ENCODE measurements around the gene WWC2.

The WWC2 gene

DNA sequence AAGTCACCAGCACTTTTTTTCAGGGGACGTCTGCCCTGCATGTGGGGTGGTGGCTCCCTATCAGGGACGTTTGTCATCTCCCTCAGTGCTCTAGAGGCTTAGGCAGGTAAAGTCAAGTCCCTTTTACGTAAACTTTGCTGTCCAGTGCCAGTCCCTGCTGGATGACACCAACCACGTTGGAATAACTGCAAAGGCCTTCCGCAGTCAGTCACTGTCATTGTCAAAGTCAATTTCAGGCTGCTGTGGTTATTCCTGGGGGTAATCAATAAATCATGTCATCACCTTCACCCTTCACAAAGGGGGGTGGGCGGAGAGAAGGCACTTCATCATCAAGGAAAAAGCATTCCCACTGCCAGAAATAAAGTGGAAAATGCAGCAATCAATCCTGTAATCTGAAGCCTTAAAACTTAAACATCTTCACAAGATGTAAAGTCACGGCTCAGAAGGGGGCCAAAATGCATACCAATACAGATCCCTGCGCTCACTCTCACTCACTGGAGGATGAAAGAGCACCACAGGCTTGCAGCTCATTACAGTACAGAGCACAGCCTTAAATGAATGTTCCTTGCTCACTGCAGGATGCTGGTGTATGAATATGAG, 164.8 kb downstream of the WWC2 start:
- no peak for TF ChIP-seq CTCF (IDR thresholded peaks at IDR 0.05; ENCODE audit: insufficient read depth, low read length)
- TF ChIP-seq, protein P1, sequence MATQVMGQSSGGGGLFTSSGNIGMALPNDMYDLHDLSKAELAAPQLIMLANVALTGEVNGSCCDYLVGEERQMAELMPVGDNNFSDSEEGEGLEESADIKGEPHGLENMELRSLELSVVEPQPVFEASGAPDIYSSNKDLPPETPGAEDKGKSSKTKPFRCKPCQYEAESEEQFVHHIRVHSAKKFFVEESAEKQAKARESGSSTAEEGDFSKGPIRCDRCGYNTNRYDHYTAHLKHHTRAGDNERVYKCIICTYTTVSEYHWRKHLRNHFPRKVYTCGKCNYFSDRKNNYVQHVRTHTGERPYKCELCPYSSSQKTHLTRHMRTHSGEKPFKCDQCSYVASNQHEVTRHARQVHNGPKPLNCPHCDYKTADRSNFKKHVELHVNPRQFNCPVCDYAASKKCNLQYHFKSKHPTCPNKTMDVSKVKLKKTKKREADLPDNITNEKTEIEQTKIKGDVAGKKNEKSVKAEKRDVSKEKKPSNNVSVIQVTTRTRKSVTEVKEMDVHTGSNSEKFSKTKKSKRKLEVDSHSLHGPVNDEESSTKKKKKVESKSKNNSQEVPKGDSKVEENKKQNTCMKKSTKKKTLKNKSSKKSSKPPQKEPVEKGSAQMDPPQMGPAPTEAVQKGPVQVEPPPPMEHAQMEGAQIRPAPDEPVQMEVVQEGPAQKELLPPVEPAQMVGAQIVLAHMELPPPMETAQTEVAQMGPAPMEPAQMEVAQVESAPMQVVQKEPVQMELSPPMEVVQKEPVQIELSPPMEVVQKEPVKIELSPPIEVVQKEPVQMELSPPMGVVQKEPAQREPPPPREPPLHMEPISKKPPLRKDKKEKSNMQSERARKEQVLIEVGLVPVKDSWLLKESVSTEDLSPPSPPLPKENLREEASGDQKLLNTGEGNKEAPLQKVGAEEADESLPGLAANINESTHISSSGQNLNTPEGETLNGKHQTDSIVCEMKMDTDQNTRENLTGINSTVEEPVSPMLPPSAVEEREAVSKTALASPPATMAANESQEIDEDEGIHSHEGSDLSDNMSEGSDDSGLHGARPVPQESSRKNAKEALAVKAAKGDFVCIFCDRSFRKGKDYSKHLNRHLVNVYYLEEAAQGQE (IDR thresholded peaks at IDR 0.05; ENCODE audit: insufficient replicate concordance, low read depth), result no peak
- no peak for DNase-seq (ENCODE audit: low read depth in 1 of 2, low spot score in 1 of 2)
- Histone ChIP-seq H3K27me3 (ENCODE audit: insufficient read depth, poor library complexity, severe bottlenecking) (no peaks in the 10 kb centered on the region), H3K4me3 (replicated peaks; ENCODE audit: insufficient read depth, low read length) (no peak overlapping the region), H3K27ac (replicated peaks) (no peak overlapping the region)

GRCh38 chr4:183264614-183265013, 165.6 kb downstream of the WWC2 start:
- no peak overlapping the region for H3K4me3 ChIP-seq (replicated peaks; ENCODE audit: insufficient read depth, low read length)
- no peaks in the 10 kb centered on the region for H3K27me3 ChIP-seq (ENCODE audit: insufficient read depth, poor library complexity, severe bottlenecking)
- no peak overlapping the region for H3K27ac ChIP-seq (replicated peaks)
- DNase-seq (ENCODE audit: low read depth in 1 of 2, low spot score in 1 of 2), result no peak
- no peak for TF ChIP-seq CTCF (IDR thresholded peaks at IDR 0.05; ENCODE audit: insufficient read depth, low read length)
- TF ChIP-seq POLR2AphosphoS5 (IDR thresholded peaks at IDR 0.05; ENCODE audit: low read depth), result no peak
- TF ChIP-seq GABPA (IDR thresholded peaks at IDR 0.05; ENCODE audit: low read depth), result no peak
- TF ChIP-seq, protein P1 (IDR thresholded peaks at IDR 0.05; ENCODE audit: insufficient replicate concordance, low read depth), result no peak
- TF ChIP-seq SPI1 (IDR thresholded peaks at IDR 0.05; ENCODE audit: borderline replicate concordance, low read depth), result no peak

- Histone ChIP-seq H3K4me3 (replicated peaks; ENCODE audit: insufficient read depth, low read length) (no peak overlapping the region), H3K27ac (replicated peaks) (no peak overlapping the region), H3K27me3 (ENCODE audit: insufficient read depth, poor library complexity, severe bottlenecking) (no peaks in the 10 kb centered on the region)
- TF ChIP-seq GABPA (IDR thresholded peaks at IDR 0.05; ENCODE audit: low read depth) (no peak), CTCF (IDR thresholded peaks at IDR 0.05; ENCODE audit: insufficient read depth, low read length) (no peak), SPI1 (IDR thresholded peaks at IDR 0.05; ENCODE audit: borderline replicate concordance, low read depth) (no peak), POLR2AphosphoS5 (IDR thresholded peaks at IDR 0.05; ENCODE audit: low read depth) (no peak)
- TF ChIP-seq, protein P1 (IDR thresholded peaks at IDR 0.05; ENCODE audit: insufficient replicate concordance, low read depth), result no peak
- no peak for DNase-seq (ENCODE audit: low read depth in 1 of 2, low spot score in 1 of 2)
These were observed 167.3 kb downstream of the WWC2 start for GRCh38 chr4:183266371-183266770.

All from HL-60 (cell line).